ENCODE measurements around the gene CPSF7.
"Not testable (repeated sequence)": the region's sequence is repeated elsewhere in the genome, so short reads cannot be mapped to it uniquely, and the experiment has no call there.

The CPSF7 gene

GRCh38 chr11:61429691-61430582 is at the start of gene CPSF7, which contains the start of gene SDHAF2:
TSS of gene CPSF7 (minus strand) at chr11:61429975. CDS start at chr11:61429235, 740 bp downstream.
TSS of gene SDHAF2 (plus strand) at chr11:61430124. CDS start at chr11:61430147, 23 bp downstream.
- DNase-seq: peak; percentile 97

GRCh38 chr11:61477727-61478148 is 48.0 kb upstream of the CPSF7 start:
- DNase-seq: peak; percentile 33 to 44

GRCh38 chr11:61477126-61477525 is 47.4 kb upstream of the CPSF7 start:
- no peak for DNase-seq

- DNase-seq: no peak
Measured at GRCh38 chr11:61476371-61476770, 46.6 kb upstream of the CPSF7 start.

GRCh38 chr11:61475433-61475832 is 45.7 kb upstream of the CPSF7 start:
- no peak for DNase-seq

GRCh38 chr11:61474013-61474643 is 44.4 kb upstream of the CPSF7 start:
- DNase-seq: no peak

- DNase-seq: no peak
Measured at GRCh38 chr11:61473370-61474012, 43.7 kb upstream of the CPSF7 start.

- DNase-seq: no peak
Measured at GRCh38 chr11:61472868-61473267, 43.1 kb upstream of the CPSF7 start.

GRCh38 chr11:61472282-61472681 is 42.5 kb upstream of the CPSF7 start:
- DNase-seq: no peak

GRCh38 chr11:61468002-61468401 is 38.2 kb upstream of the CPSF7 start:
- DNase-seq: no peak

- not testable (repeated sequence) for DNase-seq
Measured at GRCh38 chr11:61467602-61468001, 37.8 kb upstream of the CPSF7 start.

GRCh38 chr11:61460986-61461385 is 31.2 kb upstream of the CPSF7 start:
- DNase-seq: no peak

- no peak for DNase-seq
Measured at GRCh38 chr11:61460474-61460881, 30.7 kb upstream of the CPSF7 start.

GRCh38 chr11:61454520-61454919 is 24.7 kb upstream of the CPSF7 start:
- DNase-seq: no peak

GRCh38 chr11:61453695-61454094 is 23.9 kb upstream of the CPSF7 start:
- no peak for DNase-seq

GRCh38 chr11:61452825-61453224 is 23.1 kb upstream of the CPSF7 start:
- no peak for DNase-seq

- DNase-seq: no peak
Measured at GRCh38 chr11:61448552-61448927, 18.8 kb upstream of the CPSF7 start.

- no peak for DNase-seq
Measured at GRCh38 chr11:61447601-61448551, 18.1 kb upstream of the CPSF7 start.

GRCh38 chr11:61446211-61446651 is 16.5 kb upstream of the CPSF7 start:
- peak; percentile 61 to 62 for DNase-seq

GRCh38 chr11:61445516-61445915 is 15.7 kb upstream of the CPSF7 start:
- DNase-seq: no peak

GRCh38 chr11:61442616-61443015 is 12.8 kb upstream of the CPSF7 start:
- no peak for DNase-seq

- DNase-seq: no peak
Measured at GRCh38 chr11:61439615-61440014, 9.8 kb upstream of the CPSF7 start.

Measured in CD4-positive, alpha-beta T cell treated with Interleukin-1 beta for 1 hour (primary cell).